ENCODE data around the gene CTNS.

The CTNS gene

DNA sequence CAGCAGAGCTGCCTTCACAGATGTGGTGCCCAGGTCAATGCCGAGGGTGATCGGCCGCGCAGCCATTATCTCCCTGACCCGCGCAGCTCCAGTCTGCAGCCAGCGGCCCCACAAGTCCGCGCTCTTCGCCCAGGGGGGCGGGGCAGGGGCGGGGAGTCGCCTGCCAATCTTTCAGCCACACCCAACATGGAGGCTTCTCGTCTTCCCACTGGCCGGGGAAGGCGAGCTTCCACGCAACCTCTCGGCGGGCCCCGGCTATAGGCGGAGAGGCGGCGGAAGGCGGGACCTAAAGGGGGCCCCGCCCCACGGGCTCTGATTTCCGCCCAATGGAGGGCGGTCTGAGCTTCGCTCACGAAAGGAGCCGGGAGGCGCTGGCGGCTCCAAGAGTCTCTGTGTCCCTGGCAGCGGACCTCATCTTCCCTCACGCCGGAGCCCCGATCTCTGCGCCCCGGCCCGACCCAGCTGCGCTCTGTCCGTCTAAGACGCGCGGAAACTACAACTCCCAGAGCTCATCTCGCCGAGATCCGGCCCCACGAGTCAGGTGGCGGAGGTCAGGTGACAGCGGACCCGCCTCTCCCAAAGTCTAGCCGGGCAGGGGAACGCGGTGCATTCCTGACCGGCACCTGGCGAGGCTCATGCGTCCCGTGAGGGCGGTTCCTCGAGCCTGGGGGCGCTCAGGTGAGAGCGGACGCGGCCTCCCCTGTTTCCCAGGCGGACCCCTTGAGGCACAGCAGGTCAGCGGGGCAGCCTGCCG lies at the start of gene CTNS, which contains the start of gene SHPK:
CTNS (plus strand) TSS at position 607 of the 754 bp plus-strand sequence. CDS start 3,447 bp downstream, outside the sequence.
SHPK (minus strand) TSS at position 97 of the 754 bp plus-strand sequence; CDS start at position 66, 31 bp downstream.
- DNase-seq = peak; percentile 99

- no peak for DNase-seq
Observed at GRCh38 chr17:3589784-3590183, 46.8 kb upstream of the CTNS start.

GRCh38 chr17:3590231-3590630 lies 46.3 kb upstream of the CTNS start:
- no peak for DNase-seq

DNA sequence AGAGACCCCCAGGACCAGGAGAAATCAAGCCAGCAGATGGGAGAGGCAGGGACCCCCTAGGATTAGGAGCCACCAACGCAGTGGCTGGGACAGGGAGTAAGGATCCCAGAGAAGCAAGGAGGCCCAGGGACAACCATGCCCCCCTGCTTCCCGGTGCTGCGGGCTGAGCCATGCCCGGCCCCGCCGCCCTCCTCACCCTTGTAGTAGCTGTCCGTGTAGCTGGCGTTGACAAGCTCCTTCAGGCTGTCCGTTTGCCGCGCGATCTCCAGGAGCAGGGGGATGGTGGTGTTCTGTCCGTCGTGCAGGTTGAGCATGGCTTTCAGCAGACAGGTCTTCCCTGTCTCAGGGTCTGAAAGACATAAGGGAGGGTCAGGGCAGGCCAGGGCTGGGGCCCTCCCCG lies 45.8 kb upstream of the CTNS start:
- DNase-seq = no peak

DNA sequence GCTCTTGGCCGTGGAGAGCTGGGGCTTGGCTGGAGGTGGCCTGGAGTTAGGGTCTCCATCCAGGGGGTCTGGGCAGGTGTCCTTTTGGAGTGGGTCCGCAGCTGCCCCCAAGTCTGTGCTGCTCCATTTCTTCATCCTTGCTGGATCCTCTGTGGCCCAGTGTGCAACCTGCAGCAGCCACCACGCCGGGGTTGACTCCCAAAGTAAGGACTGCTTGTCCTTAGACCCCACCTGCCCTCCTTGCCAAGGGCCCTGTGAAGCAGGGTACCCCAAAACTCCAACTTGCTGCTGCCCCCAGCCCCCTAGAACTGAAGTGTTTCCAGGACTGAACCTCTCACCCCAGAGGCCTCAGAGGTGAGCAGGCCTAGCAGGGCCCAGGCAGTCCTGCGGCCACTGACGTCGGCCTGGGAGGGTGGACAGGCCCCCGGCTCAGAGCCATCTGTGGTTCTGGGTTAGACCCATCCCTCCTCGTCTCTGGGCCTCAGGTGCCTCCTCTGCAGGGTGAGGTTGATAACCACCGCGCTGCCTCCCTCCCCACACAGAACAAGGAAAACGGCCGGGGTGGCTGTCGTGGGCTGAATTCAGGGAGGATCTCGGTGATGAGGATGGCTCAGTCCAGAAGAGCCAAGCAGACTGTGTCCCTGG lies 44.2 kb upstream of the CTNS start:
- DNase-seq = no peak

DNA sequence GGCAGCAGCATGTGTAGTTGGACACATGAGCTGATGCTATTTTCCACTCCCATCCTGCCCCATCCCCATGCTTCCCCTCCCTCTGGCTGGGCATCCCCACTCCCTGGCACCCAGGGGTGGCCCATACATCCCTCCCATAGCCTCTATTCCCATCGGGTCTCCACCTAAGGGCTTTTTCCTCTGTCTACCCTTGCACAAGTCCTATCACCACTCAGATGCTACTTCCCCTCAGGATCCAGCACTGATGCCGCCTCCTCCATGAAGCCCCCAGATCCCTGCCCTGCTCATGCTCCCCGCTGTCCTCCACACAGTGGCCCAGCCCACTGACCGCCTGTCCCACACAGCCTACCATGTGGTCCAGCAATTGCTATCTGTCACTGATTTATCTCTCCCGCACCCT lies 43.2 kb upstream of the CTNS start:
- no peak for DNase-seq

- no peak for DNase-seq
Observed at GRCh38 chr17:3594051-3594800, 42.3 kb upstream of the CTNS start.

DNA sequence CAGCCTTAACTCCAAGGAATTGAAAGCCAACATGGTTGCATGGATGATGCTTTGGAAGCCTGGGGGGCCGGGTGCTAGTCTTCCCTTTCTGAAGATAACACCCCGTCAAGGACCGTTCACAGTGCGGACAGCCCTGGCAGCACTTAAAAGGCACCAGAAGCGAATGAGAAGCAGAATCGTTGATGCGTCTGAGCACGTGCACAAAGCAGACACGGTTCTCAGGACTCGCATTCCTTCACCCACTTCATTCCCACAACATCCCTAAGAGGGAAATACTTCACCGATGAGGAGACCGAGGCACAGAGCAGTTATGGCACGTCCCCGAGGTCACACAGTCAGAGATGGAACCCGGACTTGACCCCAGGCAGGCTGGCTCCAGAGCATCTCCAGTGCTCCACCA lies 41.6 kb upstream of the CTNS start:
- no peak for DNase-seq

DNA sequence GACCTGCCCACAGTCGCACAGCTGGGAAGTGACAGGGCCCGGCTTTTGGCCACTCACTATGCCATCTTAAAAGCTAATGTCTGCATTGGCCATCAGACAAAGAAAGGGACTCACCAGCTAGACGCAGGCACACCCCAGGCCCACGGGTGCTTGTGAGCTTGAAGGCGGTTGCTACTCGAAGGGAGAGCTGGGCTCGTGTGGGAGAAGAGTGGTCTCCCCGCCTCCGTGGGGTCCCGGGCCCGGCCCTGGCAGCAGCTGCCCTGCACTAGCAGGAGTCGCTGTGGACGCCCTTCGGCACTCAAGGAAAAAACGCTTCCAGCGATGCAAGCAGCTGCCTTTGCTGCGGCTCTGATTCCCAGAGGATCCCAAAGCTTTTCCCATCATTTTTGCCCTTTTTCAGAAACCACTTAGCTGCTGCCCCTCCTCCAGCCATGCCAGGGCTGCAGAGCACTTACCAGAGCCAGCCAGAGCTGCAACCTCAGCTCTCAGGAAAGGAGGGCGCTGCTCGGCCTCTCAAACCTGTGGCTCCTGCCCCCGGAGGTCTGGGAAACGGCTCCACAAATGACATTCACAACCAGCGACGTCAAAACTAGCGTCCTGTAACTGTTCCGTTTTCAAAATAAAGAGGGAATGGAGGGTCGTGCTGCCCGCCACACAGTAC lies 39.6 kb upstream of the CTNS start:
- no peak for DNase-seq

- DNase-seq = no peak
Observed at GRCh38 chr17:3598078-3598477, 38.5 kb upstream of the CTNS start.

DNA sequence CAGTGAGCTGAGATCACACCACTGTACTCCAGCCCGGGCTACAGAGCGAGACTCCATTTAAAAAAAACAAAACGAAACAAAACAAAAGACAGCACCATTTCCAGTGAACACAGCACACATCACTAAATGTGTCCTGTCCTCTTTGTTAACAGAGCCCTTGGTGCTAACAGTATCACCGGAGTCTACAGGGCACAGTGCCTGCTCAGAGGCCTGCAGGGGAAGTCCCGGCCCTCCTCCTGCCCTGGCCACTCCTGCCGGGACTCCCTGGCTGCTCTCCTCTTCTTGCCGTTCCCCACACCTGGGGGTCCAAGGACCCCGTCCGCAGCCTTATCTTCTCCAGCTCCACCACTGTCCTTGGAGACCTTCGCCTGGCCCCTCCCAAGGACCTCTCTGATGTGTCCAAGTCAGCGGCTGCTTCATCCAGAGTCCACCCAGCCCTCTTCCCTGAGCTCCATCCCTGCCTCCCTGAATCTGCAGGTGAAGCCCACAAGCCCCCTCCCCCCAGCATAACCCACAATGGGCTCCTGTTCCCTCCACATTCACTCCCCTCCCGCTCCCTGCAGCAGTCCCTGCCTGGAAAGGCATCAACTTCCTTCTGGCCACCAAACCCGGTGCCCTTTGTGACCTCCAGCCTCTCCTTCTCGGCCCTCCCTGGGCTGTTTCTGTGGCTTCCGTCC lies 35.9 kb upstream of the CTNS start:
- no peak for DNase-seq

DNA sequence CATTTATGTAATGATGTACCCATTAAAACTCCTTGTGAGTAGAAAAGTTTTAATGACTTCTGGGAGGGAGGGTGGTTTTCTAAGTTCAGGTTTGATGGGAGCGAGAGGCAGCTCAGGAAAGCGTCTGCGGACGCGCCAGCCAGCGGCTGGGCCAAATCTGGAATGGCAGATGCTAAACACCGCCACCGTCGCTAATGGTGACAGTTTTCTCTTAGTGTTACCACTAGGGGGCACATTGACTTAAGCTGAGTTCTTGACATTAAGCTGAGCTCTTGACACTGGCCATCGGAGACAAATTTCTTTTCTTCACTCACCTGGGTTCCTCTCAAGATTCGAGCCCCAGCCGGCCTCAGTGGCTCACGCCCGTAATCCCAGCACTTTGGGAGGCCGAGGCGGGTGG lies 34.1 kb upstream of the CTNS start:
- peak; percentile 91 for DNase-seq

- DNase-seq = no peak
Observed at GRCh38 chr17:3603119-3603869, 33.3 kb upstream of the CTNS start.

DNA sequence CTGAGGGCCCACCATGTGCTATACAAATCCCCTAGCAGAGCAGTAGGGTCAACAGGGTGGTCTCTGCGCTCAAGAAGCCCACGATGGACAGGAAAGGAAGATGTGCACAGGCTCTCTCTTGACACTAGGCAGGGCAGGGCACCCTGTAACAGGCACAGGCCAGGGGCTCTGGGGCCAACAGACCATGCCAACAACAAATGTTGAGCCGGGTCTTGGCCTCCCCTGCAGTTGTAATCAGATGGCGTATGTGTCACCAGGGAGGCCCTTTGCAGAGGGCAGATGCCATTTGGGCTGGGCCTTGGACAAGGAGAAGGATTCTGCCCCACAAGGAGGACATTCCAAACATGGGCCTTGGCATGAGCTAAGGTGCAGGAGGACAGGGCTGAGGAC lies 32.7 kb upstream of the CTNS start:
- no peak for DNase-seq

DNA sequence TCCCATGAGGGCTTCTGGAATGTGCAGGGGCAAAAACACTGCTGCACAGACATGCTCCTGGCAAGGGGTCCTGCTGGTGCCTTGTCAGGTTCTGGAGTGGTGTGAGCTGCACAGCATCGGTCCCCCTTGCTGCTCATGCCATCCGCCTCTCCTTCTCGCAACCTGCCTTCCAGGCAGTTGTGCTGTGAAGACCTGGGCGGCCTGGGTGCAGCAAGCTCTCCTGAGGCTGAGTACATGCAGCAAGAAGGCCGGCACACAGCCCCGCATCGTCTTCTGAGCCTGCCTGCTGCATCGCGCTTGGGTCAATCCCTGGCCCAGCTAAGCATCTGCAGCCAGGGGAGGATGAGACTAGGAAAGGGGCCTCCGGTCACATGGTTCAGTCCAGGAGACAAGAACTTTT lies 26.9 kb upstream of the CTNS start:
- DNase-seq = no peak

DNA sequence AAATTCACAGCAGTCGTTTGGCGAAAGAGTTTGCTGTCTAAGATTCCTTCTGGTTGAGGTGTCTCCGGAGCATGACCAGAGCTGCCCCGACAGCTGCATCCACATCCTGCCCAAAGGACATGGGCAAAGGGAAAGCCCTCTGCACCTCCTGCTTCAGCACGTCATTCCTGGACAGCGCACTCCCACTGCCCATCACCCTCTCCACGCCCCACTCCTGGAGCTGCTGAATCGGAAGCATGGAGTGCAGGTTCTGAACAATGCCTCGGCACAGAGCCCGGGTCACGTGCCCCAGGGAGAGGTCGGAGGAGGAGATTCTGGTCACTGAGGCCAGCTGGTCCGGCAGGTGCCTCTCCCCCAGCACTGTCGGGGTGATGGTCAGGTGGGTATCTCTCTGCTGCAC lies 26.0 kb upstream of the CTNS start:
- no peak for DNase-seq

DNA sequence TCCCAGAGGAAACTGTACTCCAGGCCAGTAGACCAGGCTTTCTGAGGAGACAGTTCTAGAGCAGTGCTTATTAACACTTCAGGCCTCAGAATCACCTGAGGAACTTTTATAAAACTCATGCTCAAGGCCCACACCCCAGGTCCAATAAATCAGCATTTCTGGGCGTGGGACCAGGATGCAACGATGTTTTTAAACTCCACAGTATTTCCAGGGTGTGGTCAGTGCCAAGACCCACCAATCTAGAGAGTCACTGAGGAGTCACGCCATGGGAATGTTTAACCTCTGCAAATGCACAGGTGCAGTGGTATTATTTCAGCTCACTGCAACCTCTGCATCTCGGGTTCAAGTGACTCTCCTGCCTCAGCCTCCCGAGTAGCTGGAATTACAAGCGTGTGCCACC lies 23.4 kb upstream of the CTNS start:
- DNase-seq = no peak

DNA sequence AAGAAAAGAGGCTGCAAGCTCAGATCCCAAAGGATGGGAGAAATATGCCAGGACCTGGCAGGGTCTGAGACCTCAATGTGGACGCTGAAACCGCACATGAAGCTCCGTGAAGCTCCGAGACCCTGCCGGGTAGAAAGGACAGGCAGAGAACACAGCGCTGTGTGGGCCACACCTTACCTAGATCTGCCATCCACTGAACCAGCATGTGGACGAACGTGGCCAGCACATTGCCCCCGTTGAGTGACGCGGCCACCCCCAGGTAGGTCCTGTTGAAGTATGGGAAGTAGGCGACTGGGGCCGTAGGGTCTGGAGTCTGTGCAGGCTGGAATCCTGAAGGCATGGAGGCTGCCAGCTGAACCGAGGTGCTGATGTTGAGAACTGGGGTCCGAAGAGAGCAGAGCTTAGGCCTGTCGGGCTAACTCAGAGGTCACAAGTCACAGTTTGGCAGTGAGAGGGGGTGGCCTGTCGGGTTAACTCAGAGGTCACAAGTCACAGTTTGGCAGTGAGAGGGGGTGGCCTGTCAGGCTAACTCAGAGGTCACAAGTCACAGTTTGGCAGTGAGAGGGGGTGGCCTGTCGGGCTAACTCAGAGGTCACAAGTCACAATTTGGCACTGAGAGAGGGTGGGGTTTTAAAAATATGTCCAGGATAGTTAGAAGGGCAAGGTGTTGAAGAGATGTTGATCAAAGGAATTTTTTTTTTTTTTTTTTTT lies 21.2 kb upstream of the CTNS start:
- no peak for DNase-seq

- DNase-seq = no peak
Observed at GRCh38 chr17:3621146-3621720, 15.3 kb upstream of the CTNS start.

- no peak for DNase-seq
Observed at GRCh38 chr17:3622977-3623594, 13.5 kb upstream of the CTNS start.

Data from NCI-H82 (cell line).